ENCODE results near the gene TRIM13.
A peak's percentile ranks its signal among the peaks of the same experiment; 100 is the strongest.
"Not testable (repeated sequence)": the region's sequence is repeated elsewhere in the genome, so short reads cannot be mapped to it uniquely, and the experiment has no call there.

Gene TRIM13, protein sequence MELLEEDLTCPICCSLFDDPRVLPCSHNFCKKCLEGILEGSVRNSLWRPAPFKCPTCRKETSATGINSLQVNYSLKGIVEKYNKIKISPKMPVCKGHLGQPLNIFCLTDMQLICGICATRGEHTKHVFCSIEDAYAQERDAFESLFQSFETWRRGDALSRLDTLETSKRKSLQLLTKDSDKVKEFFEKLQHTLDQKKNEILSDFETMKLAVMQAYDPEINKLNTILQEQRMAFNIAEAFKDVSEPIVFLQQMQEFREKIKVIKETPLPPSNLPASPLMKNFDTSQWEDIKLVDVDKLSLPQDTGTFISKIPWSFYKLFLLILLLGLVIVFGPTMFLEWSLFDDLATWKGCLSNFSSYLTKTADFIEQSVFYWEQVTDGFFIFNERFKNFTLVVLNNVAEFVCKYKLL
- 12.4 to 36.1 (median 23.9) reads per million in 18 experiments for total RNA-seq

DNA sequence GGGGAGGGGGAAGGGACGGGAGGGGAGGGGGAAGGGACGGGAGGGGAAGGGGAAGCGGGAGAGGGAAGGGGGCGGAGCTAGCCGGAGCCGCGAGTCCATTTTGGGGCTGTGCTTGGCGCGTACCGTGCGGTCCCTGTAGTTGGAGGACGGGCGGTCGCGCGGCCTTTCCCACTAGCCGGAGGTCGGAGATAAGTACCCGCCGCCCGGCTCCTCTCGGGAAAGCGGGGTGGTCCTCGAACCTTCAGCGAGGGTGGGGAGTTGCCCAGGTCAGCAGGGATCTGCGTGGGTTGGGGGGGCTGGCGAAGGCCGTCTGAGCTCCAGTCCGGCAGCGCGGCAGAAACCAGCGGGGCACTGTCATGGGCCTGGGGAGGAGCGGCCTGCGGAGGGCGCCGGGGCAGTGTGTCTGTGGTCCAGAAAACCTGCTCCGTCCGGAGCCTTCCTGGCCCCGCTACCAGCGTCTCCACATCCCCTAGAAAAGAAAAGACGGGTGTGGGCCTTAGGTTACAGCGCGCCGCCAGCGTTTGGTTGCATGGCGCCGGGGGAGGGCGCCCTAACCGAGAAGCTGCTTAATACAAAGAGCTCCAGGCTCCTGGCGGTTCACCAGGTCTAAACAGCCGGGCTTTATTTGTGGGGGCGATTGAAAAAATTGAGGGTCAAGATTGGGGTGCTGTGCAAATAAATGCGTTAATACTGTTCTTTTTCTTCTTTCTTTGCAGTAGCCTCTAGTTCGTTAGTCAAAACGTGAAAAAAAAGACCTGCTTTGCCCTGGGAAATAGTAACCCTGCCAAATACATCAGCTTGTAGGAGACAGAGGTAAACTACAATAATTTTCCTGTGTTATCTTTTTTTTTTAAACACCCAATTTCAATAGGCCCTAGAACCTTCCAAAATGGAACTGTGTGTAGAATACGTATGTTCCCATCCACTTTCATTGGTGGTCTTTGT is at the start of gene TRIM13:
Gene TRIM13 (plus strand): TSS at position 92 of the 945 bp plus-strand sequence. CDS start 14,899 bp downstream, outside the sequence.
- peak; percentile 79 to 90 for DNase-seq

- DNase-seq: not testable (repeated sequence)
Measured at GRCh38 chr13:49948777-49949270, 48.0 kb upstream of the TRIM13 start.

- DNase-seq: no peak
Measured at GRCh38 chr13:49951754-49952535, 44.9 kb upstream of the TRIM13 start.

- no peak for DNase-seq
Measured at GRCh38 chr13:49953560-49953959, 43.3 kb upstream of the TRIM13 start.

DNA sequence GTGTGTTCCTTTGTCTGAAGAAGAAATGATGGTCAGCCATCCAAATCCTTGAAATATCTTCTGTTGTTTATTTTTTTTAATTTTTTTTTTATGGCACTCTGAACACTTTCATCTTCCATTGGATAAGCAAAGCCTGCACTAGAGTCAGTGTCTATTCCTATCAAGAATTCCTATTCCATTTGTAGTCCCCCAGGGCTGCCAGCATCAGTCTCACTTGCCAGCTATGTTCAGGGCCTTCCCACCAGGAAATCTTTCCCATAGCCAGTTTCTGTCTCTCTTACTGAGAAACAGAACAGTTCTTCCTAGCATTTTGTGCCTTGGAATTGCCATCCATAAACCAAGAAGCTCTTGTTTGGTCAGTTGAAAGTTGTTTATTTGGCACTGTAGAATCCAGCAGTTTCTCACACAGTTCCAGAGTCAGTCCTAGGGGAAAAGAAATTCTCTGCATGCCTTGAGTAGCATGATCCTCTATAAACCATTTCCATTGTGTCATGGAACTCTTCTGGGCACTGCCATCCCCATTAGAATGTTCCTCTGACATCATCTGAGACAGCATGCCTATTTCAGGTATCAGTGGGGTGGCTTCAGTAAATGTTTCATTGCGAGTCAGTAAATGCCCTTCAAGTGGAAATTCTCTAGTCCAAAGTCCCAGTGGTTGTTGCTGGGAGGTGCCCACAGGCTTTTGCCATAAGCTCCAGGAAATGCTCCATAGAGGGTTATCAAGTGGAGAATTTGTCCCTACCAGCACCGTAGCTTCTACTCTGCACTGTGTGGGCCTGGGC is 42.0 kb upstream of the TRIM13 start:
- no peak for DNase-seq

GRCh38 chr13:49956131-49956530 is 40.7 kb upstream of the TRIM13 start:
- DNase-seq: peak; percentile 21

DNA sequence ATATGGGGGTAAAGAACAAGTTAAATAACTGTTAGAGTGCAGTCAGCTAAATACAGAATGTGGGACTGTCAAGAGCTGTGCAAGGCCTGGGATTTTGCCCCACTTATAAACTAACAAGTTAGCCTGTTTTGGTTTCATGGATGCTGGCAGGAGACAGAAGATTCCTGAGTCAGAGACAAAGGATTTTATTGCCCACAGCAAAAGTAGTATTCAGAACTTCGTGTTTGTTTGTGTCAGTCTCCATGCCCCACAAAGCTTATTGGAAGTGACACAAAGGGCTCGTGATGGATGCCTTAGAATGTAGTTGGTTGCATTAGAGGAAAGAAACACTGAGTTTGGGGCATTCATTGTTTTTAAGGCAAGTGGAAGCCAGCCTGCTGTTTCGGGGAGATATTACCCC is 38.5 kb upstream of the TRIM13 start:
- DNase-seq: no peak

DNA sequence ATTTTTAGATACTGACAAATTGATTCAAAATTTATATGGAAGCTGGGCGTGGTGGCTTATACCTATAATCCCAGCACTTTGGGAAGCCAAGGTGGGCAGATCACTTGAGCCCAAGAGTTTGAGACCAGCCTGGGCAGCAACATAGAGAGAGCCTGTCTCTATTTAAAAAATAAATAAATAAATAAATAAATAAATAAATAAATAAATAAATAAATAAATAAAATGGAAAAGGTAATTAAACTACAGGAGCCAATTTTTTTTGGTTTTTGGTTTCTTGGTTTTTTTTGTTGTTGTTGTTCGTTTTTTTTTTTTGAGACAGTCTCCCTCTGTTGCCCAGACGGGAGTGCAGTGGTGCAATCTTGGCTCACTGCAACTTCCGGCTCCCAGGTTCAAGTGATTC is 29.4 kb upstream of the TRIM13 start:
- no peak for DNase-seq

DNA sequence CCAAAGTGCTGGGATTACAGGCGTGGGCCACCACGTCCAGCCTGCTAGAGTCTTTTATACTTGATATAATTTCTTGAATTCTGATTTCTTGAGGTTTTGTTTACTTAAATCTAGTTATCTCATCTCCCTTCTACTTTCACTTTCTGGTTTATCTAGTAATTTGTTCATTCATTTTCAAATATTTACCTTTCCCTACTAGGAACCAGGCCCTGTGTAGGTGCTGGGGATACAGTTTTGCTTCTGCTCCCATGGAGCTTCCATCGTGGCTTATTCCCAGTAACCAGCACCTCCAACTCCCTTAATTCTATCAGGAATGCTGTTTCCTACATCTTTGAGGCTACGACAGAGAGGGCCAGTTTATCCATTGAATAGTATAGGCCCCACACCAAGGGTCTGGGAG is 24.1 kb upstream of the TRIM13 start:
- DNase-seq: no peak

DNA sequence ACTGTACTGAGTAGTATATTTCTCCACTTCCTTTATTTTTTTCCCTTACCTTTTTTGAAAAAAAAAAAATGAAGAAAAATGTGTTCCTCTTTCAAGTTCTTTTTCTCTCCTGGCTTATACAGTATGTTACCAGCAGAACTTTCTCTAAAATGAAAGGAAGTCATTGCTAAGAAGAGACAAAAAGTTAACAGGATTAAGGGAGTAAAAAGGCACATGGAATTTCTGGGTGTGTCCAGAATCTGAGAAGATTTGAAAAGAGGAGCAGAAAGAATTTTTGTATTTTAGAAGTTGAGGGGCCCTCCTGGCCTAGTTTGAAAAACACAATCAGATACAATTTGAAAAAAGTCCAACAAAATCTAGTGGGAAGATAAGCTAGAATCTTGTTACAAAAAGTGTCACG is 21.0 kb upstream of the TRIM13 start:
- no peak for DNase-seq

- DNase-seq: peak; percentile 54 to 74
Measured at GRCh38 chr13:49976314-49977258, 20.3 kb upstream of the TRIM13 start.

DNA sequence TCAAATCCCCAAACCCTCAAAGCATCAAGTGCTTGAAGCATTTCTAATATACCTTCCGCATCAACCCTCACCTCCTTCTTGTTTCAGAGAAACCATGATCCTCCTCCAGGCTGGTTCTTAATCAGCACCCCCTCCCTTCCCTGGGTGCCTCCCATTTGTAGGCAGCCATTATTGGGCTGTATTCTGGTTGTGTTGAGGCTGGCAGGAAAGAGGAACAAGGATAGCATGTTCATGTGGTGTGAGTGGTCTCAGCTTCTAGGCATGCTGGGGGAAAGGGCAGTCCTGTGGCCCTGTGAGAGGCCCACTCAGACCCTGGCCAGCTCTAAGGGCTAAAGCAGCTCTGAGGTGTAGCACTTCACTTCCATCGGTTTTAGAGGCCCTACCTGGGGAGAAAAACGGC is 18.9 kb upstream of the TRIM13 start:
- no peak for DNase-seq

- DNase-seq: no peak
Measured at GRCh38 chr13:49980266-49980665, 16.6 kb upstream of the TRIM13 start.

DNA sequence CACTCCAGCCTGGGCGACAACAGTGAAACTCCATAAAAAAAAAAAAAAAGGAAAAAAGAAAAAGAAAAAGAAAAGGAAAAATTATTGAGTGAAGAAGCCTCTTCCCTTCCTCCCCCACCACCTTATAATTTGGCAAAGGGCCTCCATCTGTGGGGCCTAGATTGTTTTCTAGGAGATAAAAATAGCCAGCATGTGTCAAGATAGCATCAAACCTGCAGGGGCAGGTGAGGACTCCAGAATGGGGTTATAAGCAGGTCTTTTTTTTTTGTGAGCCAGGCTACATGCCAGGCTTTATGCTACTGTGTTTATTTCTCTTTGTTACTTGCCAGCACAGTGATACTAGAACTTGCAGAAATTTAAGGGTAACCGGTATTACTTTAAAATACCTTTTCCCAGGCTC is 11.7 kb upstream of the TRIM13 start:
- DNase-seq: no peak

DNA sequence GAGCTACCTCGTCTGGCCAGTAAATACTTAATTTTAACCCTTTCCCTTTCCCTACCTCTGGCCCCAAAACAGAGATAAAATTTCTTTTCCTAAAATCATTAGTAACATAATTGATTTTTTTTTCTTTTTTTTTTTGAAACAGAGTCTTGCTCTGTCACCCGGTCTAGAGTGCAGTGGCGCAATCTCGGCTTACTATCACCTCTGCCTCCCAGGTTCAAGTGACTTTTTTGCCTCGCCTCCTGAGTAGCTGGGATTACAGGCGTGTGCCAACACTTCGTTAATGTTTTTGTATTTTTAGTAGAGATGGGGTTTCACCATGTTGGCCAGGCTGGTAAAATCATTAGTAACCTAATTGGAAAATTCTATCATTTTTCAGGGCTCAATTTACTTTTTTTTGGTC is 10.4 kb upstream of the TRIM13 start:
- DNase-seq: no peak

GRCh38 chr13:49990612-49991011 is 6.2 kb upstream of the TRIM13 start:
- not testable (repeated sequence) for DNase-seq

GRCh38 chr13:49993111-49993510 is 3.7 kb upstream of the TRIM13 start:
- DNase-seq: no peak

DNA sequence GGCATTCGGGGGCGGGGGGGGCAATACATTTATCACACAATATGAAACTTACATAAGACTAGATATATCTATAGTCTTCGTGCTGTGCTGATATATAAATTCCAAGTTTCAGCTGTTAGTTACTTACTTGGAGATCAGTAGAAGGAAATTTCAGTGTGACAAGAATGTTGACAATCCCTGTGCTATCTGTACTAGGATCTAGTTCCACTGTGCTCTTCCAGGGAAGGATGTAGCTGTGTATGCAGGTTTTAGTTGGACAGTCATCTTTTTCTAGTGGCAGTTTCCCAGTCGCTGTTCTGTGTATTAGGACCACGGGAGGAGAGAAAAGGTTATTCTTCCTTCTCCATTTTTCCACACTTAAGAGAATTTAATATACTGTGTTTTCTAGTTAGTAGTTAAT is 3.2 kb upstream of the TRIM13 start:
- DNase-seq: no peak

DNA sequence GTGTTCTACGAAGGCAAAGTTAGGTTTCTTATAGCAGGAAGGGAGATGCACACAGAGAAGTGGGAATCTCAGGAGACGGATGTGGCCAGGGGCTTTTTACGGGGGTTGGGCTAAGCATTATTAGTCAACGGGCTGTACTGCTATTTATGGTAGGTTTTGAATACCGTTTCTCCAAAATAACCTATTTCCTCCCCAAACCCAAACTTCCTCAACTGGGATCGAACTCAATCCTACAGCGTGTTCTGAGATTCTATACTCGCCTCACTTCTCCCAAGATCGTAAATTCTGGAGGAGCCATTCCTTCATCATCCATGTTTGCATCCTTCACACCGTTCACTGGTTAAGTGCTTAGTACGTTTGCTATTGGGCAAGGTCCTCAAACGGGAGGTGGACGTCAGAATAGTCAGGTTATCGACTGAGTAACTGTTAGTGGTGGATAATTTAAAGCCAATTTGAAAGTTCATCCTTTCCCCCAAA is 1.2 kb upstream of the TRIM13 start:
- peak; percentile 41 to 42 for DNase-seq

Measured in inflammatory macrophage (primary cell).